Ectodermal cell (in vitro differentiated cells): Measurements from ENCODE around the gene KCNJ1.
A peak's percentile ranks its signal among the peaks of the same experiment; 100 is the strongest.

Experiments
- H3K27ac ChIP-seq: 2 replicates; pipeline ENCODE4 v1.7.0; 2013; ENCODE audit warnings: mild to moderate bottlenecking, low read depth, low read length; ENCODE audit not compliant: insufficient read depth, poor library complexity, severe bottlenecking
- H3K27me3 ChIP-seq: 2 replicates; pipeline ENCODE4 v1.7.0; 2013; ENCODE audit warnings: mild to moderate bottlenecking, low read length; ENCODE audit not compliant: insufficient read depth, control insufficient read depth, poor library complexity, severe bottlenecking
- H3K36me3 ChIP-seq: one replicate; pipeline ENCODE4 v1.7.0; 2013; ENCODE audit warnings: low read length; ENCODE audit not compliant: control insufficient read depth, insufficient read depth
- H3K4me1 ChIP-seq: one replicate; pipeline ENCODE4 v1.7.0; 2013; ENCODE audit warnings: low read length; ENCODE audit not compliant: control insufficient read depth, insufficient read depth
- H3K4me3 ChIP-seq: 2 replicates; pipeline ENCODE4 v1.7.0; 2013; ENCODE audit warnings: low read depth, low read length, control low read depth; ENCODE audit not compliant: insufficient read depth
- H3K9me3 ChIP-seq: 2 replicates; pipeline ENCODE4 v1.7.0; 2013; ENCODE audit warnings: mild to moderate bottlenecking, low read length, moderate library complexity; ENCODE audit not compliant: control insufficient read depth
- WGBS, 2 experiments: methylation state at CpG; one replicate each; pipeline ENCODE4 v1.1.7; 2013; ENCODE audit warnings: missing lambda C conversion rate in 2 of 2; 5-methylcytosine and 5-hydroxymethylcytosine counted together

The KCNJ1 gene

DNA sequence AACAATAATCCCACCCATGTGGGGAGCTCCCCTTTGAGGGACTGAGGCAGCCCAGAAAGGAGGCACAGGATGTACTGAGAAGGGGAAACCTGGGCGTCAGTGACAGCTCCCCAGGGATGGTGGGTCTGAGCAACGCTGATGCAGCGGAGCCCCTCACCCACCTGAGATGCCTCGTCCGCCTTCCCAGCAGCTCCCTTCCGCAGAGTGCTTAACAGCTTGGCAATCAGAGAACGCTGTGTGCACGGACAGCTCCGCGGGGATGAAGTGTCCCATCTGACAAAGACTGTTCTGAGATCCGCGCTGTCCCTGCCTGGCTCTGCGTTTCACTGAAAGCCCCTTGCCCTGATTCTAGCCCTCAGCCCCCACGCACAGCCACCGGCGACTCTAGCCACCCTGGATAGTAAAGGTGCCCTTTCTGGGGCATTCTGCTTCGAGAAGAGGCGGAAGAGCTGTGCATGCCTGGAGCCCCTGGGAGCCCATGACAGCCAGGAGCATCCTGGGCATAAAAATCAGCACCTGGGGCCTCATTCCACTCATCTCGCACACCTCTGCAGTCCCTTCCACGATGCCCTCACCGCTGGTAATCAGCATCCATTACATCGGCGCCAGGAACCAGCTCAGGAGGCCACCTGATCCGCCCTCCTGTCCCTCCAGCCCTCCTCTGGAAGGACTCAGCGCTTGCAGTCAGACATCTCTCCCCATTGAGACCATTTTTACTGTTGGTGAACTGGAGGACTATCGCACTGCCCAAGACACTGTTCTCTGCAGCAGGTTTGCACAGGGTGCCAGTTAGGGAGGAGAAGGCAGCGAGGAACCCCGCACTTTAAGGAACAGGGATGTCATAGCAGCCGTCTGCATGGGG, 34.8 kb upstream of the KCNJ1 start:
- peaks cover 24% of the 10 kb centered on the region for H3K4me1 ChIP-seq
- H3K4me3 ChIP-seq, result peak overlapping the region; percentile 14
- H3K36me3 ChIP-seq, result no peaks in the 10 kb centered on the region
- no peak overlapping the region for H3K27ac ChIP-seq
- H3K27me3 ChIP-seq, result peaks cover 93% of the 10 kb centered on the region
- no peaks in the 10 kb centered on the region for H3K9me3 ChIP-seq
- WGBS, 2 experiments, result 3% methylated on average over 29 of the region's 29 CpGs

DNA sequence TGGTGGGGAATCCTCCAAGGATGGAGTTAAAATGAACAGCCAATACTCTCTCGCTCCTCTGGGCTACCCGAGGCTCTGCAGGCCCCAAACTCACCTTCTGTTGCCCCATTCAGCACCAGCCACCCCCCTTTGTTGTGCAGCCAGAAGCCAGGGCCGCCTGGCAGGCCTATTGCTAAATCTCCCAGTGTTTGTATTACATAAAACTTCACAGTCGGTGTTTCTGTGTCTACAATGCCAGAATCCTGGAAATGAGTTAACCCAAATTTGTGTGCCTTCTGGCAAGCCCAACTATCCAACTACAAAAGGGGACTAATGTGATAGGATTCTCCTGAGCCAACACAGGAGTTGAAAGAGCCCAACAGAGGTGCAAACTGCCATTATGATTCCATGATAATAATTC, 33.4 kb upstream of the KCNJ1 start:
- Histone ChIP-seq H3K27me3 (peaks cover 79% of the 10 kb centered on the region), H3K4me3 (no peak overlapping the region), H3K4me1 (peaks cover 24% of the 10 kb centered on the region), H3K36me3 (no peaks in the 10 kb centered on the region), H3K27ac (no peak overlapping the region), H3K9me3 (no peaks in the 10 kb centered on the region)
- 76 to 81% methylated on average over 4 of the region's 4 CpGs for WGBS, 2 experiments

DNA sequence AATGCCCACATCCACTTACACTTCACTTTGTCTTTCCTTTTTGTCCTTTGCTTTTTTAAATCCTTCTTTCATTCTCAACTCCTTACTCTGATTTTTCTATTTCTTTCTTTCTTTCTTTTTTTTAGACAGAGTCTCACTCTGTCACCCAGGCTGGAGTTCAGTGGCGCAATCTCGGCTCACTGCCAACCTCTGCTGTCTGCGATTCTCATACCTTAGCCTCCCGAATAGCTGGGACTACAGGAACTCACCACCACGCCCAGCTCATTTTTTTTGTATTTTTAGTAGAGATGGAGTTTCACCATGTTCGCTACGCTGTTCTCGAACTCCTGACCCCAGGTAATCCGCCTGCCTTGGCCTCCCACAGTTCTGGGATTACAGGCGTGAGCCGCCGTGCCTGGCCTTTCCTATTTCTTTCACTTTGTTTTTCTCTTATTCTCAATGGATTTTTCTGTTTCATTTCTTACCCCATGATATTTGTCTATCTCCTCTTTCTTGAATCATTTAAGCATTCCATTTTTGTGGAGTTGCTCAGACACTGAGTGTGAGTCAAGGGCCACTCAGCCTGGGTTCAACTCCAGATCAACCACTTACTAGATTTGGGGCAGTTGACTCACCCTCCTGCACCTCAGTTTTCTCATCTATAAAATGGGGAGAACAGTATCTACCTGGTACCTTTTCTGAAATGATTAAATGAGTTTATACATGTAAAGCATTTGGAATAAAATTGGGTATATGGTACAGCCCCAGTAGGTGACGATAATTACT, 31.7 kb upstream of the KCNJ1 start:
- 87 to 89% methylated on average over 13 of the region's 13 CpGs for WGBS, 2 experiments
- Histone ChIP-seq H3K27me3 (peaks cover 65% of the 10 kb centered on the region), H3K27ac (no peak overlapping the region), H3K4me3 (no peak overlapping the region), H3K9me3 (no peaks in the 10 kb centered on the region), H3K4me1 (peaks cover 16% of the 10 kb centered on the region), H3K36me3 (no peaks in the 10 kb centered on the region)

DNA sequence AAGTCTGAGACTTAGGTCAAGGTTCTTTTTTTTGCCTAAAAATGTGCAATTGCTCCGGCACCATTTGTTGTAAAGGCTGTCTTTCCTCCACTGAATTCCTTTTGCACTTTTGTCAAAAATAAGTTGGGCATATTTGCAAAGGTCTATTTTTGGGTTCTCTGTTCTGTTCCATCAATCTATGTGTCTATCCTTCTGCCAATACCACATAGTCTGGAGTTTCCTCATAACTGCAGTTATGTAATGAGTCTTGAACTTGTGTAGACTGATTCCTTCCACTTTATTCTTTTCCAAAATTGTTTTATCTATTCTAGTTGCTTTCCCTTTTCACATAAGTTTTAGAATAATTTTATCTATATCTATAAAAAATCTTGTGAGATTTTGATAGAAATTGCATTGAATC, 30.7 kb upstream of the KCNJ1 start:
- H3K27ac ChIP-seq, result no peak overlapping the region
- no peaks in the 10 kb centered on the region for H3K9me3 ChIP-seq
- peaks cover 12% of the 10 kb centered on the region for H3K4me1 ChIP-seq
- peaks cover 59% of the 10 kb centered on the region for H3K27me3 ChIP-seq
- no peaks in the 10 kb centered on the region for H3K36me3 ChIP-seq
- WGBS, 2 experiments, result 91 to 100% methylated on average over 1 of the region's 1 CpG
- no peak overlapping the region for H3K4me3 ChIP-seq

DNA sequence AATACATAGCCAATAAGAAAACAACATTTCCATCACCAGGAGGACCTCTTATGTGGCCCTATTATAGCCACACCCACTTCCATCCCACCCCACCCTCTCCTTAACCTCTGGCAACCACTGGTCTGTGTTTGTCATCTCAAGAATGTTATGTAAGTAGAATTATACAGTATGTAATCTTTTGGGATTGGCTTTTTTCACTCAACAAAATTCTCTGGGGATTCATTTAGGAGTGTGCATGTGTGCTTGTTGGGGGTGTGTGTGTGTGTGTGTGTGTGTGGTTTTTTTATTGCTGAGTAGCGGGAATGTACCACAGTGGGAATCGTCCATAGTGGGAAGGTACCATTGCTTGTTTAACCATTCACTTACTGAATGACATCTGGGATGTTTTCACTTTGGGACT, 29.3 kb upstream of the KCNJ1 start:
- Histone ChIP-seq H3K36me3 (no peaks in the 10 kb centered on the region), H3K4me1 (peaks cover 6% of the 10 kb centered on the region), H3K27ac (no peak overlapping the region), H3K4me3 (no peak overlapping the region), H3K27me3 (peaks cover 59% of the 10 kb centered on the region), H3K9me3 (no peaks in the 10 kb centered on the region)
- 80 to 82% methylated on average over 2 of the region's 2 CpGs for WGBS, 2 experiments

DNA sequence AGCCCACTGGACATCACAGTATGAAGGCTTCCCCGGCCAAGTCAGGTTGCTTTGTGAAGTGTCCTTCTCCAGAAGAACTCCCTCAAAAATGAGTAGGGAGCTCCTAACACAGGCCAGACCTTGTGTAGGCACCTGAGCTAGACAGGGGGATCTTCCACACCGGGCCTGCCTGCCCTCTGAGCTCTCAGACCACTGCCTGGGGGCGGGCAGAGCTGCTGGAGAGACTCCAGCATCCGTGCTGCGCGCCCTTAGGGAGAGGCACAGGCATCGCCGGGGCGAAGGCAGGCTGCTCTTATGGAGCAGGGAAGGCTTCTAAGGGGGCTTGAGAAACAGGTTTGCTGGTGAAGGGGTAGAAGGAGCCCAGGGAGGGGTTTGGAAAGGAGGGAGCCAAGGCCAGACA, 28.4 kb upstream of the KCNJ1 start:
- Histone ChIP-seq H3K27me3 (peaks cover 59% of the 10 kb centered on the region), H3K4me3 (no peak overlapping the region), H3K9me3 (no peaks in the 10 kb centered on the region), H3K4me1 (peaks cover 6% of the 10 kb centered on the region), H3K27ac (no peak overlapping the region), H3K36me3 (no peaks in the 10 kb centered on the region)
- 86 to 88% methylated on average over 9 of the region's 9 CpGs for WGBS, 2 experiments

DNA sequence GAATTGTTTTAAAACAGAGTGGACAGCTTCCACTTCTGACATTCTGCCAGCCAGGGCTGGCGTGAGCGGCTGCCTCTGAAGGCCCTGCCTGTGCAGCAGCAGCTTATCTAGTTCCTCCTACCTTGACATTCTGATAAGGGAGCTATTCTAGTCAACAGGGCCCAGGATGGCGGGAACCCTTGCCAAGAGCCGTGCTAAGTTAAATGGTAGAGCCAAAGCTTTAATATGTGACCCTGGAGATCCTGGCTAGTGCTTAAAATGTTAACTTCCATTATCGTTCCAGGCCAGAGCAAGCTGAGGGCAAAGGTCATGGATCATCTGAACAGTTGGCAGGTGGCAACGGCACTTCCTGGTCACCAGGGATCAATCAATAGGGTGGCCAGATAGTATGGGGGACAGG, 27.6 kb upstream of the KCNJ1 start:
- Histone ChIP-seq H3K4me1 (peaks cover 11% of the 10 kb centered on the region), H3K27me3 (peaks cover 59% of the 10 kb centered on the region), H3K9me3 (no peaks in the 10 kb centered on the region), H3K27ac (no peak overlapping the region), H3K36me3 (no peaks in the 10 kb centered on the region), H3K4me3 (no peak overlapping the region)
- 86 to 92% methylated on average over 6 of the region's 6 CpGs for WGBS, 2 experiments

DNA sequence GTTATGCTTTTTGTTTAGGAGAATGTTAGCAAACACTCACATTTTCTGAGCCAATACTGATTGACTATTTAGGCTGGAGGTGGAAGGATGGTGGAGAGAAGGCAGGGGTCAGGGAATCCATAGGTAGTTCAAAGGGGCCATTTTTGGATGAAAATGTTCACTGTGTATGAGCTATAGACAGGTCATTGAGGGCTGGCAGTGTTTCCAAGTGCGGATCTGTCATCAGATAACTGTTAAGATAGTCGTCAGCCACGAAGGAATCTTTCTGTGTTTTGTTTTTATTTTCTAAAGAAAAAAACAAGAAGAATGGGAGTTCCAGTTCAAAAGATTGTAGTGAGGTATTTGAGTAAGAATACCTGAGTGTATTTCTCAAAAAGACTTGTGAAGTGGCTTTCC, 27.2 kb upstream of the KCNJ1 start:
- H3K27ac ChIP-seq, result no peak overlapping the region
- no peaks in the 10 kb centered on the region for H3K9me3 ChIP-seq
- WGBS, 2 experiments, result 92 to 94% methylated on average over 3 of the region's 3 CpGs
- H3K36me3 ChIP-seq, result no peaks in the 10 kb centered on the region
- H3K4me1 ChIP-seq, result peaks cover 11% of the 10 kb centered on the region
- H3K4me3 ChIP-seq, result no peak overlapping the region
- H3K27me3 ChIP-seq, result peaks cover 59% of the 10 kb centered on the region

DNA sequence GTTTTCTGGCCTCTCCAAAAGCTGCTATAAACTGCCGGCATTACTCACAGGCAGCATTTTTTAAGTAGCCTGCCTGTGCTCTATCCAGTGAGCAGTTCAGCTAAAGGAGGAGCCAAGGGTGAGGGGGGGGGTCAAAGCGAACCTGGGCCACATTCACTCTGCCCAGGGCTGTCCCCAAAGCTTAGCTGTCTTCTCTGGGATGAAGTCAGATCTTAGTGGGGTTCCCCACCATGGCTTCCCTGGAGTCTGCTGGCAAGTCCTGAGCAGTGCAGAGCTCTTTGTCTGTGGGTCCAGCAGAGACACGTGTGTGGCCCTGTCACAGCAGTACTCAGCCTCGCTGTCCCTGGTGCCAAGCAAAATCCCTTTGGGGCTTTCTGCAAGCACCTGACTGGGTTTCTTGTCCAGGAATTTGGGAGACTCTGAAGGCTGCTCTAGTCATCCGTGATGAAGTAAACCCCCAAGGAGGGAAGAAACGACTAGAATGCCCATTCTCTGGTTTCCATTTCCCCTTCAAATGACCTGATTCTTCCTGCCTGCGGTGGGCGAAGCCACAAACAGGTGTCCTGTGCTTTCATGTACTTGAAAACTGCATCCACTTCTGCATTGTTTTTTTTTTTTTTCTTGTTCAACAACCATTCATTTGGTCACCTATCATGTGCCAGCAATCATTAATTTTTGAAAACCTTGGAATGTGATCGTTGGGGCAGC, 26.6 kb upstream of the KCNJ1 start:
- H3K4me1 ChIP-seq, result peaks cover 11% of the 10 kb centered on the region
- 86% methylated on average over 9 of the region's 9 CpGs for WGBS, 2 experiments

More for the DNA sequence above, 26.6 kb upstream of the KCNJ1 start:
- no peak overlapping the region for H3K4me3 ChIP-seq
- H3K36me3 ChIP-seq, result no peaks in the 10 kb centered on the region
- peaks cover 59% of the 10 kb centered on the region for H3K27me3 ChIP-seq
- no peaks in the 10 kb centered on the region for H3K9me3 ChIP-seq
- no peak overlapping the region for H3K27ac ChIP-seq
